Measurements from ENCODE around the gene ZNF557. TPM values are rescaled to one million over a fixed set of nuclear protein-coding genes. Genes with fewer than 3 reads are reported as not detected.

ZNF557 gene
- total and polyA plus RNA-seq, 2 of the 8 experiments (the other 6 are each of a cell fraction or from before 2014, with no cell fraction given), result 1.4 to 7.4 TPM

DNA sequence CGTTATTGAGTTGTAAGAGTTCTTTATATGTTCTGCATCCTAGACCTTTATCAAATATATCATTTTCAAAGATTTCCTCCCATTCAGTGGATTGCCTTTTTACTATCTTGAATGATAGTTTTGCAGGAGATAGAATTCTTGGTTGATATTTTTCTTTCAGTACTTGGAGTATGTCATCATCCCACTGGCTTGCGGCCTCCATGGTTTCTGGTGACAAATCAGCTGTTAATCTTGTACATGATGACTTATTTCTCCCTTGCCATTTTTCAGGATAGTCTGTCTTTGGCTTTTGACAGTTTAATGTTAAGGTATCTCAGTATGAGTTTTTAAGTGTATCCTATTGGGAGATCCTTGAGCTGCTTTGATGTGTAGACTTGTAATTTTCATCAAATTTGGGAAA, 8.5 kb downstream of the ZNF557 start (continued):
- TF ChIP-seq SP2 (IDR thresholded peaks at IDR 0.05; ENCODE audit: low read length), result no peak
- no peak for TF ChIP-seq SP4 (IDR thresholded peaks at IDR 0.05; ENCODE audit: low read length)
- no peak for TF ChIP-seq SIX5 (IDR thresholded peaks at IDR 0.05; ENCODE audit: low read depth, low read length)
- TF ChIP-seq, protein P1, sequence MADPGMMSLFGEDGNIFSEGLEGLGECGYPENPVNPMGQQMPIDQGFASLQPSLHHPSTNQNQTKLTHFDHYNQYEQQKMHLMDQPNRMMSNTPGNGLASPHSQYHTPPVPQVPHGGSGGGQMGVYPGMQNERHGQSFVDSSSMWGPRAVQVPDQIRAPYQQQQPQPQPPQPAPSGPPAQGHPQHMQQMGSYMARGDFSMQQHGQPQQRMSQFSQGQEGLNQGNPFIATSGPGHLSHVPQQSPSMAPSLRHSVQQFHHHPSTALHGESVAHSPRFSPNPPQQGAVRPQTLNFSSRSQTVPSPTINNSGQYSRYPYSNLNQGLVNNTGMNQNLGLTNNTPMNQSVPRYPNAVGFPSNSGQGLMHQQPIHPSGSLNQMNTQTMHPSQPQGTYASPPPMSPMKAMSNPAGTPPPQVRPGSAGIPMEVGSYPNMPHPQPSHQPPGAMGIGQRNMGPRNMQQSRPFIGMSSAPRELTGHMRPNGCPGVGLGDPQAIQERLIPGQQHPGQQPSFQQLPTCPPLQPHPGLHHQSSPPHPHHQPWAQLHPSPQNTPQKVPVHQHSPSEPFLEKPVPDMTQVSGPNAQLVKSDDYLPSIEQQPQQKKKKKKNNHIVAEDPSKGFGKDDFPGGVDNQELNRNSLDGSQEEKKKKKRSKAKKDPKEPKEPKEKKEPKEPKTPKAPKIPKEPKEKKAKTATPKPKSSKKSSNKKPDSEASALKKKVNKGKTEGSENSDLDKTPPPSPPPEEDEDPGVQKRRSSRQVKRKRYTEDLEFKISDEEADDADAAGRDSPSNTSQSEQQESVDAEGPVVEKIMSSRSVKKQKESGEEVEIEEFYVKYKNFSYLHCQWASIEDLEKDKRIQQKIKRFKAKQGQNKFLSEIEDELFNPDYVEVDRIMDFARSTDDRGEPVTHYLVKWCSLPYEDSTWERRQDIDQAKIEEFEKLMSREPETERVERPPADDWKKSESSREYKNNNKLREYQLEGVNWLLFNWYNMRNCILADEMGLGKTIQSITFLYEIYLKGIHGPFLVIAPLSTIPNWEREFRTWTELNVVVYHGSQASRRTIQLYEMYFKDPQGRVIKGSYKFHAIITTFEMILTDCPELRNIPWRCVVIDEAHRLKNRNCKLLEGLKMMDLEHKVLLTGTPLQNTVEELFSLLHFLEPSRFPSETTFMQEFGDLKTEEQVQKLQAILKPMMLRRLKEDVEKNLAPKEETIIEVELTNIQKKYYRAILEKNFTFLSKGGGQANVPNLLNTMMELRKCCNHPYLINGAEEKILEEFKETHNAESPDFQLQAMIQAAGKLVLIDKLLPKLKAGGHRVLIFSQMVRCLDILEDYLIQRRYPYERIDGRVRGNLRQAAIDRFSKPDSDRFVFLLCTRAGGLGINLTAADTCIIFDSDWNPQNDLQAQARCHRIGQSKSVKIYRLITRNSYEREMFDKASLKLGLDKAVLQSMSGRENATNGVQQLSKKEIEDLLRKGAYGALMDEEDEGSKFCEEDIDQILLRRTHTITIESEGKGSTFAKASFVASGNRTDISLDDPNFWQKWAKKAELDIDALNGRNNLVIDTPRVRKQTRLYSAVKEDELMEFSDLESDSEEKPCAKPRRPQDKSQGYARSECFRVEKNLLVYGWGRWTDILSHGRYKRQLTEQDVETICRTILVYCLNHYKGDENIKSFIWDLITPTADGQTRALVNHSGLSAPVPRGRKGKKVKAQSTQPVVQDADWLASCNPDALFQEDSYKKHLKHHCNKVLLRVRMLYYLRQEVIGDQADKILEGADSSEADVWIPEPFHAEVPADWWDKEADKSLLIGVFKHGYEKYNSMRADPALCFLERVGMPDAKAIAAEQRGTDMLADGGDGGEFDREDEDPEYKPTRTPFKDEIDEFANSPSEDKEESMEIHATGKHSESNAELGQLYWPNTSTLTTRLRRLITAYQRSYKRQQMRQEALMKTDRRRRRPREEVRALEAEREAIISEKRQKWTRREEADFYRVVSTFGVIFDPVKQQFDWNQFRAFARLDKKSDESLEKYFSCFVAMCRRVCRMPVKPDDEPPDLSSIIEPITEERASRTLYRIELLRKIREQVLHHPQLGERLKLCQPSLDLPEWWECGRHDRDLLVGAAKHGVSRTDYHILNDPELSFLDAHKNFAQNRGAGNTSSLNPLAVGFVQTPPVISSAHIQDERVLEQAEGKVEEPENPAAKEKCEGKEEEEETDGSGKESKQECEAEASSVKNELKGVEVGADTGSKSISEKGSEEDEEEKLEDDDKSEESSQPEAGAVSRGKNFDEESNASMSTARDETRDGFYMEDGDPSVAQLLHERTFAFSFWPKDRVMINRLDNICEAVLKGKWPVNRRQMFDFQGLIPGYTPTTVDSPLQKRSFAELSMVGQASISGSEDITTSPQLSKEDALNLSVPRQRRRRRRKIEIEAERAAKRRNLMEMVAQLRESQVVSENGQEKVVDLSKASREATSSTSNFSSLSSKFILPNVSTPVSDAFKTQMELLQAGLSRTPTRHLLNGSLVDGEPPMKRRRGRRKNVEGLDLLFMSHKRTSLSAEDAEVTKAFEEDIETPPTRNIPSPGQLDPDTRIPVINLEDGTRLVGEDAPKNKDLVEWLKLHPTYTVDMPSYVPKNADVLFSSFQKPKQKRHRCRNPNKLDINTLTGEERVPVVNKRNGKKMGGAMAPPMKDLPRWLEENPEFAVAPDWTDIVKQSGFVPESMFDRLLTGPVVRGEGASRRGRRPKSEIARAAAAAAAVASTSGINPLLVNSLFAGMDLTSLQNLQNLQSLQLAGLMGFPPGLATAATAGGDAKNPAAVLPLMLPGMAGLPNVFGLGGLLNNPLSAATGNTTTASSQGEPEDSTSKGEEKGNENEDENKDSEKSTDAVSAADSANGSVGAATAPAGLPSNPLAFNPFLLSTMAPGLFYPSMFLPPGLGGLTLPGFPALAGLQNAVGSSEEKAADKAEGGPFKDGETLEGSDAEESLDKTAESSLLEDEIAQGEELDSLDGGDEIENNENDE (IDR thresholded peaks at IDR 0.05; ENCODE audit: insufficient replicate concordance, low read length), result no peak
- TF ChIP-seq, protein P2, sequence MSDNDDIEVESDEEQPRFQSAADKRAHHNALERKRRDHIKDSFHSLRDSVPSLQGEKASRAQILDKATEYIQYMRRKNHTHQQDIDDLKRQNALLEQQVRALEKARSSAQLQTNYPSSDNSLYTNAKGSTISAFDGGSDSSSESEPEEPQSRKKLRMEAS (IDR thresholded peaks at IDR 0.05), result no peak

Measured in H1 (cell line).